DOHH2 (cell line): Measurements from ENCODE around the gene ZNF862.
A peak's percentile ranks its signal among the peaks of the same experiment; 100 is the strongest.

ENCODE experiments used
- H3F3A ChIP-seq: fragments of 200-600 bp; sonication (generic), shearing (Covaris generic); 2 replicates; pipeline ENCODE4 v1.6.0; 2016; ENCODE audit warnings: antibody characterized with exemption, mild to moderate bottlenecking; ENCODE audit not compliant: control insufficient read depth, insufficient read depth
- H3K27ac ChIP-seq: fragments of 200-600 bp; sonication (generic); 2 replicates; pipeline ENCODE4 v1.5.1; 2014; ENCODE audit warnings: low read depth, mild to moderate bottlenecking, low read length, moderate library complexity
- H3K27me3 ChIP-seq: fragments of 200-600 bp; sonication (generic); 2 replicates; pipeline ENCODE4 v1.6.1; 2014; ENCODE audit warnings: mild to moderate bottlenecking, low read length, mixed read lengths; ENCODE audit not compliant: control insufficient read depth
- H3K36me3 ChIP-seq: fragments of 200-600 bp; sonication (generic); 2 replicates; pipeline ENCODE4 v1.6.1; 2014; ENCODE audit warnings: mild to moderate bottlenecking, low read length, moderate library complexity, mixed read lengths; ENCODE audit not compliant: control insufficient read depth
- H3K4me1 ChIP-seq: fragments of 200-600 bp; sonication (generic); 2 replicates; pipeline ENCODE4 v1.6.1; 2014; ENCODE audit warnings: mild to moderate bottlenecking, low read length, mixed read lengths; ENCODE audit not compliant: control insufficient read depth
- H3K4me2 ChIP-seq: fragments of 200-600 bp; sonication (generic); 2 replicates; pipeline ENCODE4 v1.6.0; 2014; ENCODE audit warnings: mild to moderate bottlenecking, low read length, moderate library complexity
- H3K4me3 ChIP-seq: fragments of 200-600 bp; sonication (generic); 2 replicates; pipeline ENCODE4 v1.5.1; 2014; ENCODE audit warnings: mild to moderate bottlenecking, low read length, mixed read lengths
- H3K79me2 ChIP-seq: fragments of 200-600 bp; sonication (generic); 2 replicates; pipeline ENCODE4 v1.6.1; 2014; ENCODE audit warnings: mild to moderate bottlenecking, low read length, mixed read lengths; ENCODE audit not compliant: control insufficient read depth
- H3K9me2 ChIP-seq: fragments of 200-600 bp; sonication (generic); replicated peaks from 2 replicates; pipeline ENCODE4 v1.6.1; 2014; ENCODE audit warnings: mild to moderate bottlenecking, low read length, mixed read lengths; ENCODE audit not compliant: control insufficient read depth
- H3K9me3 ChIP-seq: fragments of 200-600 bp; sonication (generic); 2 replicates; pipeline ENCODE4 v1.6.1; 2014; ENCODE audit warnings: antibody characterized with exemption, low read length, mixed read lengths; ENCODE audit not compliant: control insufficient read depth, insufficient read depth
- H4K20me1 ChIP-seq: fragments of 200-600 bp; sonication (generic); 2 replicates; pipeline ENCODE4 v1.6.0; 2014; ENCODE audit warnings: low read depth, mild to moderate bottlenecking, antibody characterized with exemption, low read length, moderate library complexity; ENCODE audit not compliant: control insufficient read depth, insufficient read depth
- EZH2phosphoT487 ChIP-seq: fragments of 200-600 bp; sonication (generic); IDR thresholded peaks from 2 replicates; pipeline ENCODE4 v1.6.1; 2017; ENCODE audit warnings: borderline replicate concordance, mild to moderate bottlenecking, antibody characterized with exemption, low read length, moderate library complexity, mixed read lengths
- TF ChIP-seq, protein P1 (sequence below): fragments of 200-600 bp; sonication (generic); IDR thresholded peaks from one replicate; pipeline ENCODE4 v1.5.1; 2014; ENCODE audit warnings: antibody characterized with exemption, mild to moderate bottlenecking, low read depth, low read length; ENCODE audit not compliant: poor library complexity, severe bottlenecking

Gene ZNF862

DNA sequence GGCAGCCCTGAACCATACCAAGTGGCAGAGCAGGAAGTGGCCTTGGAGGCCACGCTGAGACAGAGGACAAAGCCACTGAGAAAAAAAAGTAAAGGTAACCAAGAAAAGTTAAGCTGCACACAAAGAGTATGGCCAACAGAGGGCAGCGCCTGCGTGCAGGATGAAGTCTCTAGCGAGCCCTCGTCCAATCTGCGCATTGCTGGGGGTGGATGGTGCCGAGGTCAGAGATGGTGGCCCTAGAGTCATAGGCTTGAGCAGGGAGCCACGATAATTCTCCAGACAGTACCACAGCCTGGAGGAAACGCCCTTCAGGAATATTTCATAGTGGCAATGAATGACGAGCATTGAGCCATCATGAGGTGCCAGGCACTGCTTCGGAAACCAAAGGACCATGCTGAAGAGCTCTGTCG lies 45.3 kb downstream of the ZNF862 start:
- no peak for TF ChIP-seq EZH2phosphoT487
- TF ChIP-seq, protein P1, sequence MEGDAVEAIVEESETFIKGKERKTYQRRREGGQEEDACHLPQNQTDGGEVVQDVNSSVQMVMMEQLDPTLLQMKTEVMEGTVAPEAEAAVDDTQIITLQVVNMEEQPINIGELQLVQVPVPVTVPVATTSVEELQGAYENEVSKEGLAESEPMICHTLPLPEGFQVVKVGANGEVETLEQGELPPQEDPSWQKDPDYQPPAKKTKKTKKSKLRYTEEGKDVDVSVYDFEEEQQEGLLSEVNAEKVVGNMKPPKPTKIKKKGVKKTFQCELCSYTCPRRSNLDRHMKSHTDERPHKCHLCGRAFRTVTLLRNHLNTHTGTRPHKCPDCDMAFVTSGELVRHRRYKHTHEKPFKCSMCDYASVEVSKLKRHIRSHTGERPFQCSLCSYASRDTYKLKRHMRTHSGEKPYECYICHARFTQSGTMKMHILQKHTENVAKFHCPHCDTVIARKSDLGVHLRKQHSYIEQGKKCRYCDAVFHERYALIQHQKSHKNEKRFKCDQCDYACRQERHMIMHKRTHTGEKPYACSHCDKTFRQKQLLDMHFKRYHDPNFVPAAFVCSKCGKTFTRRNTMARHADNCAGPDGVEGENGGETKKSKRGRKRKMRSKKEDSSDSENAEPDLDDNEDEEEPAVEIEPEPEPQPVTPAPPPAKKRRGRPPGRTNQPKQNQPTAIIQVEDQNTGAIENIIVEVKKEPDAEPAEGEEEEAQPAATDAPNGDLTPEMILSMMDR = peak; percentile 90
- H3K9me3 ChIP-seq = no peaks in the 10 kb centered on the region
- no peaks in the 10 kb centered on the region for H3K9me2 ChIP-seq
- peaks cover 14% of the 10 kb centered on the region for H3K4me1 ChIP-seq
- H3K27me3 ChIP-seq = no peaks in the 10 kb centered on the region
- no peaks in the 10 kb centered on the region for H4K20me1 ChIP-seq
- no peaks in the 10 kb centered on the region for H3K79me2 ChIP-seq
- H3K4me3 ChIP-seq = no peak overlapping the region
- no peak overlapping the region for H3K27ac ChIP-seq
- no peaks in the 10 kb centered on the region for H3K36me3 ChIP-seq
- H3F3A ChIP-seq = no peaks in the 10 kb centered on the region; the same call in 1 of the 2 replicates
- peak overlapping the region; percentile 10; the same call in 1 of the 2 replicates for H3K4me2 ChIP-seq

DNA sequence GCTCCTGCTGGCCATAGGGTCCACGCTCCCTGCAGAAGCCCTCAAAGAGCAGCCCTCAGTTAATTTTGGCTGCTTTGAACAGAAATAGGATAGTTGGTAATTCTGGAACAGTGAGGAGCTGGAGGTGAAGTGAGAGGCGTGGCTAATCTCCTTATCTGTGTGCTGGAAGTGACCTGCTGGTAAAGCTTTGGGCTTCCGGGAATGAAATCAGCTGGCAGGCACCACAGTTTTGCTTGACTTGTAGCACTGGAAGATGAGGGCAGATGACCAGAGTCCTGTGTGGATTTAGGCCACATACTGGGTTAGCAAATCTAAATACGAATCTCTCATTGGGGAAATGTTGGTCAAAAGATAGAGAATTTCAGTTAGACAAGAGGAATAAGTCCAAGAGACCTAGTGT lies 45.8 kb downstream of the ZNF862 start:
- no peak overlapping the region for H3K27ac ChIP-seq
- H3K4me3 ChIP-seq = no peak overlapping the region
- H3K27me3 ChIP-seq = no peaks in the 10 kb centered on the region
- no peaks in the 10 kb centered on the region for H4K20me1 ChIP-seq
- H3K79me2 ChIP-seq = no peaks in the 10 kb centered on the region
- no peaks in the 10 kb centered on the region for H3K9me3 ChIP-seq
- H3F3A ChIP-seq = no peaks in the 10 kb centered on the region; the same call in 1 of the 2 replicates
- peaks cover 14% of the 10 kb centered on the region for H3K4me1 ChIP-seq
- no peaks in the 10 kb centered on the region for H3K36me3 ChIP-seq
- TF ChIP-seq, protein P1 = no peak
- no peak for TF ChIP-seq EZH2phosphoT487
- no peaks in the 10 kb centered on the region for H3K9me2 ChIP-seq
- peak overlapping the region; percentile 10; the same call in 1 of the 2 replicates for H3K4me2 ChIP-seq

DNA sequence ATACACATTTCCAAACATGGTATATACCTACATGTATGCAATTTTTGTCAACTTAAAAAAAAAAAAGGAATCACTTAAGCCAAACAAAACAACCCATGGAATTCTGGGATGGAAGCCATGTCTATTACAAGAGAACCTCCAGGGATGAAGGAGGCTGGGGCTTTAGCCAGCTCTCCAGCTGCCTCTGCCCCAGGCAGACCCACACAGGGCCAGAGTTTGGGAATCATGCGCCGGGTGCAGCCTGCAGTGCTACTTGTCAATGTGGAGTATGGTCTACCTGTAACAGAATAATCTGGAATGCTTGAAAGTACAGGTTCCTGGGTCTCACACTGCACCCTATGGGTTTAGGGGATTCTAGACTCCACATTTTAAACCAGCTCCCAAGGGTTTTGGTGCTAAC lies 46.4 kb downstream of the ZNF862 start:
- Histone ChIP-seq H3K79me2 (no peaks in the 10 kb centered on the region), H3K9me3 (no peaks in the 10 kb centered on the region), H3K27ac (no peak overlapping the region), H3K4me1 (peaks cover 14% of the 10 kb centered on the region), H3K4me2 (no peak overlapping the region), H3K9me2 (no peaks in the 10 kb centered on the region), H3F3A (no peaks in the 10 kb centered on the region; the same call in 1 of the 2 replicates), H3K4me3 (no peak overlapping the region), H3K36me3 (no peaks in the 10 kb centered on the region), H4K20me1 (no peaks in the 10 kb centered on the region), H3K27me3 (no peaks in the 10 kb centered on the region)
- TF ChIP-seq, protein P1 = no peak
- TF ChIP-seq EZH2phosphoT487 = no peak
